ENCODE results near the gene ZNF750. TPM values are rescaled to one million over a fixed set of nuclear protein-coding genes. Genes with fewer than 3 reads are reported as not detected.

ZNF750 gene
- total RNA-seq, 4 donors from 2014 or later, result 202 to 426 (median 294) TPM

DNA sequence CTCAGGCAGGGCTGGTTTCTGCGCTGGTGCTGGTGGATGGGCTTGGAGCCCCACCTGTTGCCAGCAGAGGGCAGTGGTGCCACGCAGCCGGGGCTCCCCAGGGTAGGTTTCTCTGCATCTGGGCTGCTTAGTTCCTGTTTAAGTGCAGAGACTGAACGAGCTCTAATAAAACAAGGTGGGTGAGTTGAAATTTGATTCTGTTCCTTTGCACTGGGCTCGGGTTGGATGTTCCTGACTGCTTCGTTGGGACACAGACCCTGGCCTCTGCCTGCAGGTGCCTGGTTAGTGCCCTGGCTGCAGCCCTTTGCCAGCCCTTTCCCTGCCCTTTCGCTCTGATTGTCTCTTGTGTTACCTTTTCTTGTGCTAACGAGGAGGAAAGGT lies 57.9 kb downstream of the ZNF750 start:
- intact Hi-C loops (cut with DNase I; ENCODE audit: low total_unique reads), result loop anchor here (10.0 kb wide), 2 partner anchors 103 to 133 kb away; no protein-coding TSS in a partner anchor

DNA sequence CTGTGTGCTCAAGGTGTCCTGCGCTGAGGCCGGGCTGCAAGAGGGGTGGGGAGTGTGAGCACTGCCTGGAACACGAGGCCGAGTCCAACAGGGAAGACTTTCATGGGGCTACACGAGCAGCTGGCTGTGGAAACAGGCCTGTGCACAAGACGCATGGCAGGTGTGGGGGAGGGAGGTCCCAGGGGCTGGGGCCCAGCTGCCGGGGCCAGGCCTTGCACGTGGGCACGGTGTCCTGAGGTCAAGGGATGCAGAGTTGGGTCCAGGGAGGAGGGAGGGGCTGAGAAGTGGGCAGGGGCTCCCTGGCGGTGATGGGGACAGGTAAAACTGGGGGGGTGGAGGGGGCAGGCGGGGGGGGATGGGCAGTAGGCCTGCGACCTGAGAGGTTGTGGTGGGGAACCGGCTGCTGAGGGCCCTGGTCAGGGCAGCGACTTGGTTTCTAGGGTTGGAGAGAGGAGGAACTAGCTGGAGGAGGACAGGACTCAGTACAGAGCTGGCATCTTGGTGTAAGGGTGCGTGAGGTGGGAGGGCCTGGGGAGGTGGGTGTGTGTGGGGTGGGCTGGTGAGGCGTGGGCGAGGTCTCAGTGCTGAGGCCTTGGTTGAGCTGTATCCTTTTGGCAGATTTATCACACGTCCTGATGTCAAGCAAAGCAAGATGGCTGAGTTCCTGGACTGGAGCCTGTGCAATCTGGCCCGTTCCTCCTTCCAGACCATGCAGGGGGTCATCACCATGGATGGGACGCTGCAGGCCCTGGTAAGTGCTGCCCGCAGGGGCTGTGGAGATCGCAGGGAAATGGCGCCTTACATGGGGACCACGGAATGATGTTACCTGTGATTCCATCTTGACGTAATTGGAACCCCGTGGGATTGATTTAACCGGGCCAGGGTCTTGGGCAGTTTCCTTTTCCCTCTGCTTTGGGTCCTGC lies 58.6 kb downstream of the ZNF750 start:
- H3K4me3 ChIP-seq (ENCODE audit: low read depth, poor library complexity, severe bottlenecking), result no peak overlapping the region
- no peak for TF ChIP-seq POLR2A (IDR thresholded peaks at IDR 0.05)
- TF ChIP-seq, protein P1, sequence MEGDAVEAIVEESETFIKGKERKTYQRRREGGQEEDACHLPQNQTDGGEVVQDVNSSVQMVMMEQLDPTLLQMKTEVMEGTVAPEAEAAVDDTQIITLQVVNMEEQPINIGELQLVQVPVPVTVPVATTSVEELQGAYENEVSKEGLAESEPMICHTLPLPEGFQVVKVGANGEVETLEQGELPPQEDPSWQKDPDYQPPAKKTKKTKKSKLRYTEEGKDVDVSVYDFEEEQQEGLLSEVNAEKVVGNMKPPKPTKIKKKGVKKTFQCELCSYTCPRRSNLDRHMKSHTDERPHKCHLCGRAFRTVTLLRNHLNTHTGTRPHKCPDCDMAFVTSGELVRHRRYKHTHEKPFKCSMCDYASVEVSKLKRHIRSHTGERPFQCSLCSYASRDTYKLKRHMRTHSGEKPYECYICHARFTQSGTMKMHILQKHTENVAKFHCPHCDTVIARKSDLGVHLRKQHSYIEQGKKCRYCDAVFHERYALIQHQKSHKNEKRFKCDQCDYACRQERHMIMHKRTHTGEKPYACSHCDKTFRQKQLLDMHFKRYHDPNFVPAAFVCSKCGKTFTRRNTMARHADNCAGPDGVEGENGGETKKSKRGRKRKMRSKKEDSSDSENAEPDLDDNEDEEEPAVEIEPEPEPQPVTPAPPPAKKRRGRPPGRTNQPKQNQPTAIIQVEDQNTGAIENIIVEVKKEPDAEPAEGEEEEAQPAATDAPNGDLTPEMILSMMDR (IDR thresholded peaks at IDR 0.05), result no peak
- 81 to 83% methylated on average over 27 of the region's 27 CpGs for WGBS, 2 donors
- intact Hi-C loops (cut with DNase I; ENCODE audit: low total_unique reads), result loop anchor here (10.0 kb wide), 2 partner anchors 104 to 134 kb away; no protein-coding TSS in a partner anchor
- DNase-seq (ENCODE audit: low spot score in 2 of 2), result no peak

More for the DNA sequence above, 57.9 kb downstream of the ZNF750 start:
- peak; percentile 77 to 96 for DNase-seq (ENCODE audit: low spot score in 2 of 2)
- TF ChIP-seq, protein P1 (IDR thresholded peaks at IDR 0.05), result peak in 1 of 3 donors; percentile 79
- no peak for TF ChIP-seq POLR2A (IDR thresholded peaks at IDR 0.05)
- no peak overlapping the region for H3K4me3 ChIP-seq (ENCODE audit: low read depth, poor library complexity, severe bottlenecking)
- WGBS, 2 donors, result 22 to 23% methylated on average over 7 to 8 of the region's 8 CpGs

DNA sequence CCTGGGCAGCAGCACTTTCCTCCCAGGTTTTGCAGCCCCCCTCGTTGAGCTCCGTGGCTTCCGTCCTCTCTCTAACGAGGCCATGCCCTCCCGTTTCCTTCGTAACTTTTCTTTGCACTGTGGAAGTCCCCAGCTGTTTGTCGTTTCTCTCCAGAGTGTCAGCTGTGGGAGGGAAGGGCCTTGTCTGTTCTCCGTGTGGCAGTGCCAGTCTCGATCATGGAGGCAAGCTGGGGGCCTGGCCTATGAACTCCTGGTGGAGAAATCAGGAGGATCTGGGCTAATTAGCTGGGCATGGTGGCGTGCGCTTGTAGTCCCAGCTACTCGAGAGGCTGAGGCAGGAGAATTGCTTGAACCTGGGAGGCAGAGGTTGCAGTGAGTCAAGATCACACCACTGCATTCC lies 59.6 kb downstream of the ZNF750 start:
- DNase-seq (ENCODE audit: low spot score in 2 of 2), result no peak
- TF ChIP-seq POLR2A (IDR thresholded peaks at IDR 0.05), result no peak
- TF ChIP-seq, protein P1 (IDR thresholded peaks at IDR 0.05), result no peak
- no peak overlapping the region for H3K4me3 ChIP-seq (ENCODE audit: low read depth, poor library complexity, severe bottlenecking)
- 82 to 83% methylated on average over 12 of the region's 12 CpGs for WGBS, 2 donors
- intact Hi-C loops (cut with DNase I; ENCODE audit: low total_unique reads), result loop anchor here (10.0 kb wide), 2 partner anchors 105 to 135 kb away; no protein-coding TSS in a partner anchor

DNA sequence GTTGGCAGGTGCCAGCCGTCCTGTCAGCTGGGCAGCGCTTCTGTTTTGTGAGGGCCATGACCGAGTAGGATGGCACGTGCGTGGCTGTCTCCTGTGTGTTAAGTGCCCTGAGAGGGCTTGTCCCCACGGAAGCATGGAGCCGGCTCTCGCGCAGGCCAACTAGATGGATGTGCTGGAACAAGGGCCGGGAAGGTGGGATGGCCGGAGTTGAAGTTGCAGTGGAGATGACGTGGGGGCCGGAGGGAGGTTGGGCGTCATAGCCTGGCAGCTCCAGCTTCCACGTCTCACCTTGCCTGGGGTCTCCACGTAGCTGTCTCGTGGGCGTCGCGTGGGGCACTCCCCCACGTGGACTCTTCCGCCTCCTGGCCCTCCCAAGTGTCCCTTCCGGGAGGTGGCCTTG lies 60.3 kb downstream of the ZNF750 start:
- WGBS, 2 donors, result 94 to 96% methylated on average over 23 of the region's 23 CpGs
- intact Hi-C loops (cut with DNase I; ENCODE audit: low total_unique reads), result loop anchor here (10.0 kb wide), 1 partner anchor 425 kb away; the partner anchor contains the start of gene TEX19
- no peak overlapping the region for H3K4me3 ChIP-seq (ENCODE audit: low read depth, poor library complexity, severe bottlenecking)
- no peak for DNase-seq (ENCODE audit: low spot score in 2 of 2)
- no peak for TF ChIP-seq POLR2A (IDR thresholded peaks at IDR 0.05)
- TF ChIP-seq, protein P1 (IDR thresholded peaks at IDR 0.05), result no peak

Other genes starting within 250 kb of the ZNF750 start
- 100 to 1,000 TPM in 1 of 4 donors, 10 to 100 TPM in 3; 68.1 to 111 (median 83.2) TPM for gene WDR45B, start 191.6 kb downstream of the ZNF750 start, total RNA-seq
- gene RAB40B, start 141.3 kb downstream of the ZNF750 start, total RNA-seq, result 10 to 100 TPM; 17.4 to 51.2 (median 27.0) TPM
- gene FN3KRP, start 123.3 kb downstream of the ZNF750 start, total RNA-seq, result 10 to 100 TPM; 13.1 to 21.2 (median 18.3) TPM
- 1 to 10 TPM; 1.4 to 4.8 (median 3.3) TPM for gene FN3K, start 104.4 kb downstream of the ZNF750 start, total RNA-seq
- 10 to 100 TPM; 38.7 to 73.4 (median 51.5) TPM for gene TBCD, start 88.0 kb downstream of the ZNF750 start, total RNA-seq
- gene METRNL, start 239.6 kb upstream of the ZNF750 start, total RNA-seq, result 100 to 1,000 TPM; 208 to 343 (median 296) TPM

All from lower leg skin (tissue), 4 donors.